ENCODE data around the gene BRF1. TPM values are rescaled to one million over a fixed set of nuclear protein-coding genes. Genes with fewer than 3 reads are reported as not detected.

BRF1 gene
- total and polyA plus RNA-seq, 2 of the 8 experiments (the other 6 are each of a cell fraction or from before 2014, with no cell fraction given), result 7.7 to 18.3 TPM

DNA sequence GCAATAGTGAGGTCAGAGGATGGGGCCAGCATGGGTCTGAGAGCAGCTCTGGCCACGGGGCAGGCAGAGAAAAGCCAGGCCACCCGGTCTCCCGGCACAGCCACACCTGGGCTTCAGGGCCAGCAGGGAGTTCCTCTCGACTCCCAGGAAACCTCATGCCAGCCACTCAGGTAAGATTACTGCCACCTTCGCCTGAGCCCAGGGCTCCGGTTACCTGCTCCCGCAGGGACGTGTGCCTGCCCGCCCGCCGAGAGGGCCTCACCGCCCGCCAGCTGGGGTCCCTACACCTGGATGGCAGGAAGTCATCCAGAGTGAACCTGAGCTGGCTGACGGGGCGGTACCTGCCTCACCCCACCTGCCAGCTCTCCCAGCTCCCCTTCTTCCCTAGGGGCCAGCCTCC is 139.5 kb downstream of the BRF1 start:
- no peak overlapping the region for H3K9ac ChIP-seq (replicated peaks in 1 of 4; ENCODE audit: extremely low read depth in 1 of 4, low read depth in 3 of 4, low read length in 3 of 4)
- H3K14ac ChIP-seq (ENCODE audit: insufficient read length), result no peak overlapping the region
- H3K4ac ChIP-seq (replicated peaks; ENCODE audit: insufficient read length, low read depth, low read length), result no peak overlapping the region
- H3K9me3 ChIP-seq (ENCODE audit: insufficient read depth in 2 of 2, low read depth in 1 of 2, low read length in 1 of 2), result no peaks in the 10 kb centered on the region
- peaks cover 5 to 15% of the 10 kb centered on the region in 2 experiments for H4K20me1 ChIP-seq (replicated peaks in 1 of 2; ENCODE audit: control insufficient read depth in 1 of 2, insufficient read depth in 2 of 2, low read length in 2 of 2)
- no peak overlapping the region for H2BK5ac ChIP-seq (ENCODE audit: low read depth, low read length)
- FAIRE-seq (no peak), DNase-seq (ENCODE audit: low read depth in 1 of 2, low spot score in 2 of 2) (no peak)
- no peak overlapping the region for H2BK12ac ChIP-seq (ENCODE audit: low read depth, low read length)
- H3K4me1 ChIP-seq (replicated peaks in 1 of 4; ENCODE audit: control insufficient read depth in 3 of 4, insufficient read depth in 4 of 4, low read length in 3 of 4), result peaks cover 0 to 1% (median 0%) of the 10 kb centered on the region in 4 experiments; a peak in 5 of 7 replicates
- H2AK5ac ChIP-seq (ENCODE audit: low read depth, low read length), result no peak overlapping the region
- no peak overlapping the region for H2BK20ac ChIP-seq (ENCODE audit: low read length)
- H3K4me3 ChIP-seq (ENCODE audit: extremely low read depth in 1 of 4, insufficient read depth in 2 of 4, low read depth in 3 of 4, low read length in 4 of 4), result no peak overlapping the region
- POLR2A ChIA-PET (ENCODE audit: partially characterized antibody), result no interaction called here
- no peak overlapping the region for H2BK120ac ChIP-seq (replicated peaks; ENCODE audit: low read depth, low read length)
- H3K23ac ChIP-seq (ENCODE audit: insufficient read length), result no peak overlapping the region
- WGBS, 2 experiments (ENCODE audit: extremely low coverage in 1 of 2, insufficient coverage in 1 of 2, insufficient read length in 1 of 2, insufficient replicate concordance in 2 of 2, low coverage in 1 of 2, low lambda C conversion rate in 2 of 2, missing lambda C conversion rate in 1 of 2), result 78% methylated on average over 15 of the region's 15 CpGs; no CpG with 5 or more reads in 1 of the 2 experiments
- H3K23me2 ChIP-seq (ENCODE audit: low read depth, low read length), result 0 out of 2 replicates have a peak, but pooled peaks cover 2% of the 10 kb centered on the region
- H2BK15ac ChIP-seq (ENCODE audit: low read length), result no peak overlapping the region
- H3K4me2 ChIP-seq (ENCODE audit: insufficient read depth in 1 of 2, low read depth in 2 of 2, low read length in 2 of 2), result no peak overlapping the region
- H3K79me2 ChIP-seq (ENCODE audit: control insufficient read depth in 1 of 2, insufficient read depth in 2 of 2, low read length in 2 of 2), result no peaks in the 10 kb centered on the region
- H3K56ac ChIP-seq (replicated peaks; ENCODE audit: insufficient read length, low read depth, low read length), result no peak overlapping the region
- H3K27me3 ChIP-seq (replicated peaks in 1 of 4; ENCODE audit: control insufficient read depth in 3 of 4, extremely low read depth in 1 of 4, insufficient read depth in 3 of 4, low read length in 3 of 4), result peaks cover 0 to 3% (median under 1%) of the 10 kb centered on the region in 4 experiments; a peak in 2 of 7 replicates
- H4K8ac ChIP-seq (ENCODE audit: extremely low read depth, insufficient read depth, low read length), result no peak overlapping the region
- no peaks in the 10 kb centered on the region for H3K36me3 ChIP-seq (ENCODE audit: control insufficient read depth in 2 of 4, insufficient read depth in 4 of 4, low read length in 3 of 4)
- no peak overlapping the region for H4K91ac ChIP-seq (replicated peaks; ENCODE audit: insufficient read length, low read length)
- no peak overlapping the region for H2AFZ ChIP-seq (ENCODE audit: low read length)
- CTCF ChIA-PET (ENCODE audit: partially characterized antibody), result no interaction called here
- H3K18ac ChIP-seq (ENCODE audit: extremely low read depth, low read length), result no peak overlapping the region
- H3K27ac ChIP-seq (ENCODE audit: low read depth, low read length), result no peak overlapping the region
- H4K5ac ChIP-seq (ENCODE audit: insufficient read length, low read depth, low read length), result no peak overlapping the region
- H3K79me1 ChIP-seq (ENCODE audit: low read depth, low read length), result peaks cover 5% of the 10 kb centered on the region
- no peak for TF ChIP-seq RXRA (IDR thresholded peaks at IDR 0.05; ENCODE audit: insufficient read depth, low read depth, low read length)
- no peak for TF ChIP-seq KDM1A (IDR thresholded peaks at IDR 0.05; ENCODE audit: borderline replicate concordance, low read length)
- no peak for TF ChIP-seq EP300 (IDR thresholded peaks at IDR 0.05; ENCODE audit: borderline replicate concordance in 1 of 2, low read depth in 2 of 2, low read length in 2 of 2)
- TF ChIP-seq CREB1 (IDR thresholded peaks at IDR 0.05), result no peak
- TF ChIP-seq ASH2L (IDR thresholded peaks at IDR 0.05; ENCODE audit: low read length), result no peak
- TF ChIP-seq GABPA (IDR thresholded peaks at IDR 0.05; ENCODE audit: borderline replicate concordance, insufficient read depth, low read length), result no peak
- no peak for TF ChIP-seq SIN3A (conservative IDR thresholded peaks at IDR 0.05 in 1 of 2, IDR thresholded peaks at IDR 0.05 in 1 of 2; ENCODE audit: low read depth in 1 of 2, low read length in 2 of 2)
- TF ChIP-seq BRCA1 (IDR thresholded peaks at IDR 0.05; ENCODE audit: low read depth, low read length), result no peak
- TF ChIP-seq NANOG (IDR thresholded peaks at IDR 0.05; ENCODE audit: insufficient read depth, low read depth, low read length, poor library complexity, severe bottlenecking), result no peak
- TF ChIP-seq CBX5 (IDR thresholded peaks at IDR 0.05; ENCODE audit: low read depth, low read length), result no peak
- no peak for TF ChIP-seq RBBP5 (IDR thresholded peaks at IDR 0.05; ENCODE audit: borderline replicate concordance, low read depth, low read length)
